K562 (cell line): ENCODE measurements around the gene LEMD1. TPM values are rescaled to one million over a fixed set of nuclear protein-coding genes. Genes with fewer than 3 reads are reported as not detected.

Experiments used
- BRD4 ChIP-seq: fragments of 200-600 bp; sonication (generic); IDR thresholded peaks from 2 replicates; pipeline ENCODE4 v1.6.1; 2017; ENCODE audit warnings: inconsistent platforms
- CREB3 ChIP-seq: fragments of 450-650 bp; conservative IDR thresholded peaks from 2 replicates; pipeline ENCODE4 v1.6.1; 2016; ENCODE audit warnings: missing genetic modification characterization, low read depth, mild to moderate bottlenecking, missing compliant biosample characterization, moderate library complexity
- ETV1 ChIP-seq: fragments of 450-650 bp; conservative IDR thresholded peaks from 2 replicates; pipeline ENCODE4 v1.6.1; 2016; ENCODE audit warnings: missing genetic modification characterization, control low read depth, low read depth, missing compliant biosample characterization
- KLF10 ChIP-seq: fragments of 250-450 bp; sonication (Bioruptor Pico); IDR thresholded peaks from 2 replicates; pipeline ENCODE4 v1.6.1; 2021; ENCODE audit warnings: matching md5 sums
- SFPQ ChIP-seq: fragments of 200-400 bp; formaldehyde crosslinking; IDR thresholded peaks from 2 replicates; pipeline ENCODE4 v1.6.1; 2017; ENCODE audit warnings: mild to moderate bottlenecking, low read depth, low read length, moderate library complexity
- ZBTB2 ChIP-seq: fragments of 450-650 bp; IDR thresholded peaks from 2 replicates; pipeline ENCODE4 v1.6.1; 2016; ENCODE audit warnings: antibody characterized with exemption
- ZNF318 ChIP-seq, 2 experiments: fragments of 450-650 bp; IDR thresholded peaks; 2 replicates each; pipeline ENCODE4 v1.6.1; 2016; ENCODE audit warnings: mild to moderate bottlenecking in 2 of 2, borderline replicate concordance in 1 of 2, low read depth in 1 of 2, moderate library complexity in 1 of 2
- ZNF507 ChIP-seq: conservative IDR thresholded peaks from 2 replicates; pipeline ENCODE4 v1.6.1; 2017; ENCODE audit warnings: missing genetic modification characterization, missing compliant biosample characterization
- polyA plus RNA-seq, 8 experiments: library from polyadenylated mRNA; depleted of rRNA in 4 of 8; stranded (reverse) in 5 of 8; unstranded in 3 of 8; fragments of >200 nt; fragmentation: Nextera tagmentation in 2 of 8; fragmentation: Illumina TruSeq in 1 of 8; extraction: Ambion mirVana in 2 of 8; extraction: Trizol in 1 of 8; gene quantifications; 2 replicates each; pipeline versions ENCODE4 v1.2.1 to v1.2.3, GENCODE V29; 2011 to 2014; ENCODE audit warnings: inconsistent platforms in 1 of 8, missing spikeins in 1 of 8
- total RNA-seq, 7 experiments: library from RNA; depleted of rRNA in 6 of 7; stranded (reverse); fragments of >200 nt in 6 of 7; fragmentation: Illumina TruSeq in 2 of 7; extraction: Trizol in 2 of 7; gene quantifications; 2 replicates each; pipeline versions ENCODE4 v1.2.1 to v1.2.3, GENCODE V29; 2011 to 2021; ENCODE audit warnings: low replicate concordance in 1 of 7

The LEMD1 gene
- total and polyA plus RNA-seq, 9 of the 15 experiments (the other 6 are each of a cell fraction or from before 2014, with no cell fraction given), result 0.11 to 2.4 (median 0.57) TPM; not detected in 1

- TF ChIP-seq SFPQ (no peak), BRD4 (no peak), CREB3 (tag) (no peak), ZNF507 (no peak), ETV1 (tag) (no peak), KLF10 (CRISPR knock-in tag) (no peak), ZBTB2 (no peak), ZNF318 (IDR thresholded peaks at IDR 0.05; ENCODE audit: borderline replicate concordance in 1 of 2, low read depth in 1 of 2) (no peak)
Observed at GRCh38 chr1:205377355-205377754, 44.5 kb downstream of the LEMD1 start (continued).
